H1 (cell line): Measurements from ENCODE around the gene LIPG. TPM values are rescaled to one million over a fixed set of nuclear protein-coding genes. Genes with fewer than 3 reads are reported as not detected.

Source experiments
- CTCF ChIA-PET: fragments of 300-600 bp; sonication (Branson Sonifier 250); formaldehyde crosslinking; loops from one replicate; lab custom pipeline; 2021; ENCODE audit not compliant: partially characterized antibody; lab: Charles Lee
- POLR2A ChIA-PET: fragments of 300-600 bp; sonication (Branson Sonifier 250); formaldehyde crosslinking; loops from one replicate; lab custom pipeline; 2021; ENCODE audit warnings: inconsistent platforms; ENCODE audit not compliant: partially characterized antibody; lab: Charles Lee
- DNase-seq, 2 experiments: peaks; one replicate each; pipeline versions ENCODE4 v3.0.0 to v3.0.0-alpha.2; 2010 to 2022; ENCODE audit warnings: low spot score in 2 of 2, low read depth in 1 of 2, mixed read lengths in 1 of 2
- FAIRE-seq: peaks from 2 replicates; lab custom pipeline; 2011; peaks lifted over from hg19 to GRCh38; lab: Jason Lieb, UNC
- H2AFZ ChIP-seq: 2 replicates; pipeline ENCODE4 v1.8.1; 2012; ENCODE audit warnings: low read length, inconsistent platforms
- H2AK5ac ChIP-seq: 2 replicates; pipeline ENCODE4 v1.6.1; 2013; ENCODE audit warnings: low read depth, low read length
- H2BK120ac ChIP-seq: replicated peaks from 2 replicates; pipeline ENCODE3; 2013; ENCODE audit warnings: low read depth, low read length, inconsistent platforms
- H2BK12ac ChIP-seq: 2 replicates; pipeline ENCODE4 v1.6.1; 2013; ENCODE audit warnings: low read depth, low read length
- H2BK15ac ChIP-seq: 2 replicates; pipeline ENCODE4 v1.6.1; 2013; ENCODE audit warnings: low read length
- H2BK20ac ChIP-seq: 2 replicates; pipeline ENCODE4 v1.6.1; 2013; ENCODE audit warnings: low read length
- H2BK5ac ChIP-seq: 2 replicates; pipeline ENCODE4 v1.6.1; 2013; ENCODE audit warnings: low read depth, low read length
- H3K14ac ChIP-seq: 2 replicates; pipeline ENCODE4 v1.6.1; 2013; ENCODE audit warnings: inconsistent platforms; ENCODE audit not compliant: insufficient read length
- H3K18ac ChIP-seq: 2 replicates; pipeline ENCODE4 v1.6.1; 2013; ENCODE audit warnings: low read length; ENCODE audit errors: extremely low read depth
- H3K23ac ChIP-seq: 2 replicates; pipeline ENCODE4 v1.6.1; 2013; ENCODE audit warnings: inconsistent platforms; ENCODE audit not compliant: insufficient read length
- H3K23me2 ChIP-seq: 2 replicates; pipeline ENCODE4 v1.6.1; 2013; ENCODE audit warnings: low read depth, low read length
- H3K27ac ChIP-seq: 2 replicates; pipeline ENCODE4 v1.6.1; 2011; ENCODE audit warnings: low read depth, low read length, inconsistent platforms
- H3K27me3 ChIP-seq, 4 experiments: replicated peaks in 1 of 4; 1 replicate in 1 of 4; 2 replicates in 3 of 4; pipeline versions ENCODE4 v1.6.1 to v1.8.1; 2011 to 2013; ENCODE audit warnings: low read length in 3 of 4, mild to moderate bottlenecking in 3 of 4, inconsistent platforms in 2 of 4, mixed read lengths in 2 of 4, moderate library complexity in 1 of 4; ENCODE audit not compliant: control insufficient read depth in 3 of 4, insufficient read depth in 3 of 4; ENCODE audit errors: extremely low read depth in 1 of 4
- H3K36me3 ChIP-seq, 4 experiments: 2 replicates each; pipeline versions ENCODE4 v1.6.1 to v1.8.1; 2011 to 2013; ENCODE audit warnings: mild to moderate bottlenecking in 4 of 4, low read length in 3 of 4, moderate library complexity in 2 of 4, control low read depth in 1 of 4, inconsistent platforms in 1 of 4; ENCODE audit not compliant: insufficient read depth in 4 of 4, control insufficient read depth in 2 of 4
- H3K4ac ChIP-seq: replicated peaks from 2 replicates; pipeline ENCODE3; 2013; ENCODE audit warnings: low read length, low read depth, mixed read lengths, inconsistent platforms; ENCODE audit not compliant: insufficient read length
- H3K4me1 ChIP-seq, 4 experiments: replicated peaks in 1 of 4; 1 replicate in 1 of 4; 2 replicates in 3 of 4; pipeline versions ENCODE4 v1.6.1 to v1.8.1; 2011 to 2013; ENCODE audit warnings: low read length in 3 of 4, inconsistent platforms in 2 of 4, mixed read lengths in 1 of 4; ENCODE audit not compliant: insufficient read depth in 4 of 4, control insufficient read depth in 3 of 4
- H3K4me2 ChIP-seq, 2 experiments: 2 replicates each; pipeline versions ENCODE4 v1.6.1 to v1.8.1; 2011 to 2013; ENCODE audit warnings: low read depth in 2 of 2, low read length in 2 of 2, control low read depth in 1 of 2, inconsistent platforms in 1 of 2, mild to moderate bottlenecking in 1 of 2; ENCODE audit not compliant: insufficient read depth in 1 of 2
- H3K4me3 ChIP-seq, 4 experiments: fragments of 200-600, 300-600 bp in 1 of 4; sonication (generic), shearing (Covaris generic), sonication (Bioruptor Twin) in 1 of 4; 2 replicates each; pipeline versions ENCODE4 v1.5.1 to v1.8.1; 2011 to 2016; ENCODE audit warnings: low read length in 4 of 4, low read depth in 3 of 4, control low read depth in 2 of 4, inconsistent platforms in 2 of 4, mild to moderate bottlenecking in 2 of 4, mixed read lengths in 1 of 4, moderate library complexity in 1 of 4; ENCODE audit not compliant: insufficient read depth in 2 of 4; ENCODE audit errors: extremely low read depth in 1 of 4
- H3K56ac ChIP-seq: replicated peaks from 2 replicates; pipeline ENCODE3; 2013; ENCODE audit warnings: low read depth, mild to moderate bottlenecking, mixed read lengths, low read length, inconsistent platforms; ENCODE audit not compliant: insufficient read length
- H3K79me1 ChIP-seq: 2 replicates; pipeline ENCODE4 v1.6.1; 2013; ENCODE audit warnings: low read depth, low read length, control low read depth
- H3K79me2 ChIP-seq, 2 experiments: 2 replicates each; pipeline versions ENCODE4 v1.6.1 to v1.8.1; 2012 to 2013; ENCODE audit warnings: low read length in 2 of 2, mild to moderate bottlenecking in 2 of 2, inconsistent platforms in 1 of 2; ENCODE audit not compliant: insufficient read depth in 2 of 2, control insufficient read depth in 1 of 2
- H3K9ac ChIP-seq, 4 experiments: replicated peaks in 1 of 4; 1 replicate in 1 of 4; 2 replicates in 3 of 4; pipeline versions ENCODE4 v1.6.1 to v1.8.1; 2011 to 2013; ENCODE audit warnings: low read depth in 3 of 4, low read length in 3 of 4, control low read depth in 2 of 4, mild to moderate bottlenecking in 2 of 4, moderate library complexity in 2 of 4, inconsistent platforms in 1 of 4; ENCODE audit errors: extremely low read depth in 1 of 4
- H3K9me3 ChIP-seq, 2 experiments: 2 replicates each; pipeline versions ENCODE4 v1.6.1 to v1.8.1; 2012 to 2013; ENCODE audit warnings: mild to moderate bottlenecking in 2 of 2, moderate library complexity in 2 of 2, control low read depth in 1 of 2, inconsistent platforms in 1 of 2, low read depth in 1 of 2, low read length in 1 of 2, mixed read lengths in 1 of 2; ENCODE audit not compliant: insufficient read depth in 2 of 2
- H4K20me1 ChIP-seq, 2 experiments: replicated peaks in 1 of 2; 2 replicates each; pipeline versions ENCODE3 to v1.8.1; 2011 to 2013; ENCODE audit warnings: inconsistent platforms in 2 of 2, low read length in 2 of 2, mild to moderate bottlenecking in 1 of 2; ENCODE audit not compliant: insufficient read depth in 2 of 2, control insufficient read depth in 1 of 2
- H4K5ac ChIP-seq: 2 replicates; pipeline ENCODE4 v1.6.1; 2013; ENCODE audit warnings: low read length, low read depth, mixed read lengths, inconsistent platforms; ENCODE audit not compliant: insufficient read length
- H4K8ac ChIP-seq: 2 replicates; pipeline ENCODE4 v1.8.0; 2013; ENCODE audit warnings: mild to moderate bottlenecking, moderate library complexity, low read length, inconsistent platforms; ENCODE audit not compliant: insufficient read depth; ENCODE audit errors: extremely low read depth
- H4K91ac ChIP-seq: replicated peaks from 2 replicates; pipeline ENCODE3; 2013; ENCODE audit warnings: low read length, mixed read lengths, inconsistent platforms; ENCODE audit not compliant: insufficient read length
- KDM4A ChIP-seq: IDR thresholded peaks from one replicate; pipeline ENCODE4 v1.7.1; 2012; ENCODE audit warnings: low read depth, mild to moderate bottlenecking, moderate library complexity, low read length, inconsistent platforms; ENCODE audit not compliant: severe bottlenecking
- POLR2AphosphoS5 ChIP-seq: IDR thresholded peaks from 2 replicates; pipeline ENCODE4 v1.6.1; 2011; ENCODE audit warnings: low read depth, low read length
- TEAD4 ChIP-seq: IDR thresholded peaks from 2 replicates; pipeline ENCODE4 v1.6.1; 2012; ENCODE audit warnings: low read depth, low read length, inconsistent platforms, mixed read lengths
- USF2 ChIP-seq: IDR thresholded peaks from 2 replicates; pipeline ENCODE4 v1.6.1; 2011; ENCODE audit warnings: low read length, improper control_type of control experiment
- WGBS, 2 experiments: shearing (Covaris generic) in 1 of 2; methylation state at CpG; one replicate each; pipeline versions ENCODE4 v1.1.6 to v1.1.7; 2013 to 2015; ENCODE audit warnings: low lambda C conversion rate in 2 of 2, mixed read lengths in 2 of 2, inconsistent platforms in 1 of 2, low coverage in 1 of 2, missing lambda C conversion rate in 1 of 2; ENCODE audit not compliant: insufficient replicate concordance in 2 of 2, insufficient coverage in 1 of 2, insufficient read length in 1 of 2; ENCODE audit errors: extremely low coverage in 1 of 2, missing lambda C conversion rate in 1 of 2; 5-methylcytosine and 5-hydroxymethylcytosine counted together
- polyA plus RNA-seq, 7 experiments: library from polyadenylated mRNA; depleted of rRNA in 3 of 7; stranded (reverse) in 5 of 7; unstranded in 2 of 7; fragments of >200 nt in 5 of 7; fragments of 200-250 nt in 2 of 7; gene quantifications; 1 replicate in 5 of 7; 2 replicates in 1 of 7; 4 replicates in 1 of 7; pipeline versions ENCODE4 v1.2.1 to v1.2.3, GENCODE V29; 2011 to 2013; ENCODE audit warnings: missing spikeins in 2 of 7, mixed read lengths in 2 of 7
- total RNA-seq: library from RNA; stranded (reverse); fragmentation: NEBNext Ultra II Directional; extraction: Animal tissue kit (Norgen Biotek cat#: 25700); gene quantifications from 2 replicates; pipeline ENCODE4 v1.2.1, GENCODE V29; 2021

The LIPG gene
- total and polyA plus RNA-seq, 2 of the 8 experiments (the other 6 are each of a cell fraction or from before 2014, with no cell fraction given): 9.2 to 9.8 TPM

- FAIRE-seq (no peak), DNase-seq (no peak)
- H4K20me1 ChIP-seq: no peaks in the 10 kb centered on the region
- H3K14ac ChIP-seq: no peak overlapping the region
- no peaks in the 10 kb centered on the region for H3K27me3 ChIP-seq
- no peak overlapping the region for H4K8ac ChIP-seq
- CTCF ChIA-PET: interaction anchor here (0.6 to 1.7 kb wide), 5 partner anchors 10 to 1438 kb away, joined by 3 to 5 read pairs (median 4); no protein-coding TSS in a partner anchor
- H3K4me1 ChIP-seq: no peaks in the 10 kb centered on the region; a peak in 1 of 7 replicates
- no peak overlapping the region for H3K56ac ChIP-seq
- H3K23ac ChIP-seq: no peak overlapping the region
- no peak overlapping the region for H3K18ac ChIP-seq
- H4K91ac ChIP-seq: no peak overlapping the region
- POLR2A ChIA-PET: no interaction called here
- no peaks in the 10 kb centered on the region for H3K79me1 ChIP-seq
- H2AFZ ChIP-seq: no peak overlapping the region
- 88% methylated on average over 10 of the region's 10 CpGs; no CpG with 5 or more reads in 1 of the 2 experiments for WGBS, 2 experiments
- H3K23me2 ChIP-seq: no peaks in the 10 kb centered on the region
- no peak overlapping the region for H3K4ac ChIP-seq
- H2BK20ac ChIP-seq: no peak overlapping the region
- no peak overlapping the region for H4K5ac ChIP-seq
- TF ChIP-seq TEAD4 (no peak), KDM4A (no peak), USF2 (no peak), POLR2AphosphoS5 (no peak)
- H2AK5ac ChIP-seq: no peak overlapping the region
- no peaks in the 10 kb centered on the region for H3K9me3 ChIP-seq
- H2BK120ac ChIP-seq: no peak overlapping the region
- H3K79me2 ChIP-seq: no peaks in the 10 kb centered on the region
- no peak overlapping the region for H3K27ac ChIP-seq
- no peak overlapping the region for H3K4me2 ChIP-seq
- H2BK5ac ChIP-seq: no peak overlapping the region
- H2BK12ac ChIP-seq: no peak overlapping the region
- H3K4me3 ChIP-seq: no peak overlapping the region
- H3K36me3 ChIP-seq: no peaks in the 10 kb centered on the region
- H2BK15ac ChIP-seq: no peak overlapping the region
- H3K9ac ChIP-seq: no peak overlapping the region
These were observed 84.0 kb downstream of the LIPG start for GRCh38 chr18:49645841-49646351.
